Germinal center (tissue), 1 donor: ENCODE measurements around the gene FAM20C.
"Not testable (repeated sequence)": the region's sequence is repeated elsewhere in the genome, so short reads cannot be mapped to it uniquely, and the experiment has no call there.

ENCODE experiments used
- DNase-seq: peaks from one replicate; pipeline ENCODE4 v3.0.0; 2012; ENCODE audit warnings: mixed read lengths, low spot score

Gene FAM20C

GRCh38 chr7:174716-175115 is 17.7 kb upstream of the FAM20C start:
- DNase-seq: no peak

GRCh38 chr7:175955-176354 is 16.4 kb upstream of the FAM20C start:
- DNase-seq: no peak

GRCh38 chr7:176381-176780 is 16.0 kb upstream of the FAM20C start:
- no peak for DNase-seq

- DNase-seq: no peak
Observed at GRCh38 chr7:176786-177459, 15.4 kb upstream of the FAM20C start.

- no peak for DNase-seq
Observed at GRCh38 chr7:178444-178843, 13.9 kb upstream of the FAM20C start.

- no peak for DNase-seq
Observed at GRCh38 chr7:179209-179681, 13.1 kb upstream of the FAM20C start.

- DNase-seq: no peak
Observed at GRCh38 chr7:179948-180694, 12.2 kb upstream of the FAM20C start.

- DNase-seq: no peak
Observed at GRCh38 chr7:181738-182137, 10.6 kb upstream of the FAM20C start.

- not testable (repeated sequence) for DNase-seq
Observed at GRCh38 chr7:182502-182901, 9.9 kb upstream of the FAM20C start.

GRCh38 chr7:183496-184292 is 8.7 kb upstream of the FAM20C start:
- no peak for DNase-seq

GRCh38 chr7:184294-185264 is 7.8 kb upstream of the FAM20C start:
- DNase-seq: no peak

GRCh38 chr7:186516-187113 is 5.8 kb upstream of the FAM20C start:
- DNase-seq: no peak

GRCh38 chr7:187227-187927 is 5.0 kb upstream of the FAM20C start:
- DNase-seq: no peak

- no peak for DNase-seq
Observed at GRCh38 chr7:188174-188573, 4.2 kb upstream of the FAM20C start.

- no peak for DNase-seq
Observed at GRCh38 chr7:188727-189500, 3.5 kb upstream of the FAM20C start.

GRCh38 chr7:189719-190118 is 2.7 kb upstream of the FAM20C start:
- no peak for DNase-seq

GRCh38 chr7:190196-190595 is 2.2 kb upstream of the FAM20C start:
- DNase-seq: no peak

GRCh38 chr7:191105-191980 is 1.0 kb upstream of the FAM20C start:
- DNase-seq: no peak
